Neural crest cell (in vitro differentiated cells): ENCODE measurements around the gene GSE1. TPM values are rescaled to one million over a fixed set of nuclear protein-coding genes. Genes with fewer than 3 reads are reported as not detected.

Source experiments
- DNase-seq: peaks from one replicate; pipeline ENCODE4 v3.0.0; 2021; ENCODE audit warnings: low read depth, mixed read lengths, low spot score
- H3K27ac Mint-ChIP-seq: one replicate; pipeline ENCODE4 v1.8.0; 2021; ENCODE audit warnings: mild to moderate bottlenecking, mixed read lengths; ENCODE audit not compliant: unreplicated experiment
- H3K27me3 Mint-ChIP-seq: 2 replicates; pipeline ENCODE4 v1.8.0; 2021; ENCODE audit warnings: low read depth, mild to moderate bottlenecking, mixed read lengths
- H3K36me3 Mint-ChIP-seq: 2 replicates; pipeline ENCODE4 v1.8.0; 2021; ENCODE audit warnings: low read depth, mild to moderate bottlenecking, mixed read lengths
- H3K4me1 Mint-ChIP-seq: 2 replicates; pipeline ENCODE4 v1.8.0; 2021; ENCODE audit warnings: mixed read lengths
- H3K4me3 Mint-ChIP-seq: one replicate; pipeline ENCODE4 v1.8.0; 2021; ENCODE audit warnings: mild to moderate bottlenecking, mixed read lengths
- H3K9me3 Mint-ChIP-seq: 2 replicates; pipeline ENCODE4 v1.8.0; 2021; ENCODE audit warnings: mixed read lengths
- CTCF ChIP-seq: fragments of 200-600 bp; sonication (generic); conservative IDR thresholded peaks from 2 replicates; pipeline ENCODE4 v1.5.0; 2021; ENCODE audit warnings: antibody characterized with exemption, mild to moderate bottlenecking
- total RNA-seq: library from RNA; stranded (reverse); gene quantifications from 2 replicates; pipeline ENCODE4 v1.2.1, GENCODE V29; 2021

The GSE1 gene
- total RNA-seq, 1 donor from 2014 or later = 27.3 TPM

- Mint-ChIP-seq H3K9me3 (peaks cover 1% of the 10 kb centered on the region), H3K27me3 (no peaks in the 10 kb centered on the region), H3K27ac (no peak overlapping the region), H3K4me3 (no peak overlapping the region), H3K4me1 (peaks cover 7% of the 10 kb centered on the region), H3K36me3 (no peaks in the 10 kb centered on the region)
- no peak for DNase-seq
- no peak for TF ChIP-seq CTCF
Measured at GRCh38 chr16:85707528-85708095, 94.5 kb downstream of the GSE1 start.

GRCh38 chr16:85708338-85708737 is 95.2 kb downstream of the GSE1 start:
- DNase-seq = no peak
- TF ChIP-seq CTCF = no peak
- Mint-ChIP-seq H3K4me1 (peaks cover 15% of the 10 kb centered on the region), H3K9me3 (peaks cover 3% of the 10 kb centered on the region), H3K4me3 (no peak overlapping the region), H3K27me3 (no peaks in the 10 kb centered on the region), H3K27ac (no peak overlapping the region), H3K36me3 (no peaks in the 10 kb centered on the region)

- no peak for TF ChIP-seq CTCF
- no peaks in the 10 kb centered on the region for H3K27me3 Mint-ChIP-seq
- H3K4me3 Mint-ChIP-seq = no peak overlapping the region
- DNase-seq = no peak
- H3K9me3 Mint-ChIP-seq = peaks cover 3% of the 10 kb centered on the region
- peaks cover 21% of the 10 kb centered on the region for H3K4me1 Mint-ChIP-seq
- H3K27ac Mint-ChIP-seq = no peak overlapping the region
- H3K36me3 Mint-ChIP-seq = no peaks in the 10 kb centered on the region
Measured at GRCh38 chr16:85709766-85710585, 96.9 kb downstream of the GSE1 start.

GRCh38 chr16:85710732-85711131 is 97.6 kb downstream of the GSE1 start:
- no peak for TF ChIP-seq CTCF
- no peak overlapping the region for H3K27ac Mint-ChIP-seq
- H3K4me3 Mint-ChIP-seq = no peak overlapping the region
- peaks cover 3% of the 10 kb centered on the region for H3K9me3 Mint-ChIP-seq
- no peak for DNase-seq
- H3K27me3 Mint-ChIP-seq = peaks cover 7% of the 10 kb centered on the region
- peaks cover 29% of the 10 kb centered on the region for H3K4me1 Mint-ChIP-seq
- H3K36me3 Mint-ChIP-seq = peaks cover 3% of the 10 kb centered on the region

- no peak for TF ChIP-seq CTCF
- Mint-ChIP-seq H3K4me1 (peaks cover 38% of the 10 kb centered on the region), H3K36me3 (peaks cover 3% of the 10 kb centered on the region), H3K27ac (no peak overlapping the region), H3K27me3 (peaks cover 11% of the 10 kb centered on the region), H3K4me3 (no peak overlapping the region), H3K9me3 (peaks cover 3% of the 10 kb centered on the region)
- no peak for DNase-seq
Measured at GRCh38 chr16:85711982-85712587, 99.0 kb downstream of the GSE1 start.
